DMS53 (cell line): Measurements from ENCODE around the gene ZCCHC4.
A peak's percentile ranks its signal among the peaks of the same experiment; 100 is the strongest.

Experiments
- DNase-seq: peaks from one replicate; lab custom pipeline; 2025; lab: John Stamatoyannopoulos, UW

ZCCHC4 gene

GRCh38 chr4:25312496-25313200, at the start of gene ZCCHC4:
TSS of gene ZCCHC4 (plus strand) at chr4:25312774. CDS start at chr4:25312810, 36 bp downstream.
- DNase-seq: peak; percentile 97

- DNase-seq: no peak
Observed at GRCh38 chr4:25271866-25272265, 40.7 kb upstream of the ZCCHC4 start.

- DNase-seq: no peak
Observed at GRCh38 chr4:25280210-25280609, 32.4 kb upstream of the ZCCHC4 start.

GRCh38 chr4:25283948-25284347, 28.6 kb upstream of the ZCCHC4 start:
- peak; percentile 66 for DNase-seq

GRCh38 chr4:25284466-25284865, 28.1 kb upstream of the ZCCHC4 start:
- peak; percentile 50 for DNase-seq

- DNase-seq: no peak
Observed at GRCh38 chr4:25290490-25291067, 22.0 kb upstream of the ZCCHC4 start.

GRCh38 chr4:25291158-25291733, 21.3 kb upstream of the ZCCHC4 start:
- DNase-seq: no peak

GRCh38 chr4:25297528-25298242, 14.9 kb upstream of the ZCCHC4 start:
- DNase-seq: no peak

- DNase-seq: peak; percentile 96
Observed at GRCh38 chr4:25299476-25300203, 12.9 kb upstream of the ZCCHC4 start.

- no peak for DNase-seq
Observed at GRCh38 chr4:25301471-25301870, 11.1 kb upstream of the ZCCHC4 start.

- DNase-seq: no peak
Observed at GRCh38 chr4:25302626-25303025, 9.9 kb upstream of the ZCCHC4 start.

- no peak for DNase-seq
Observed at GRCh38 chr4:25303578-25303977, 9.0 kb upstream of the ZCCHC4 start.

GRCh38 chr4:25306518-25307057, 6.0 kb upstream of the ZCCHC4 start:
- no peak for DNase-seq

- no peak for DNase-seq
Observed at GRCh38 chr4:25307596-25307995, 5.0 kb upstream of the ZCCHC4 start.

GRCh38 chr4:25308306-25308705, 4.3 kb upstream of the ZCCHC4 start:
- DNase-seq: no peak

- no peak for DNase-seq
Observed at GRCh38 chr4:25308761-25309160, 3.8 kb upstream of the ZCCHC4 start.

GRCh38 chr4:25310066-25310802, 2.3 kb upstream of the ZCCHC4 start:
- no peak for DNase-seq

GRCh38 chr4:25310803-25311166, 1.8 kb upstream of the ZCCHC4 start:
- no peak for DNase-seq

- peak; percentile 56 for DNase-seq
Observed at GRCh38 chr4:25313201-25313895, 774 bp downstream of the ZCCHC4 start.

GRCh38 chr4:25320336-25320735, 7.8 kb downstream of the ZCCHC4 start:
- no peak for DNase-seq

- no peak for DNase-seq
Observed at GRCh38 chr4:25320773-25321172, 8.2 kb downstream of the ZCCHC4 start.
